Upper lobe of right lung (tissue), 1 donor: ENCODE results near the gene DOCK10. TPM values are rescaled to one million over a fixed set of nuclear protein-coding genes. Genes with fewer than 3 reads are reported as not detected.

Experiments
- ATAC-seq: fragments of 200-7000 bp; cut with Tn5 transposase; one replicate; pipeline ENCODE4 v1.9.1; 2020; ENCODE audit warnings: mild to moderate bottlenecking, moderate library complexity
- DNase-seq: peaks from one replicate; pipeline ENCODE4 v3.0.0-alpha.2; 2020
- H3K27ac ChIP-seq: fragments of 200-600 bp; one replicate; pipeline ENCODE4 v1.8.0; 2022
- H3K27me3 ChIP-seq: fragments of 200-600 bp; one replicate; pipeline ENCODE4 v1.8.0; 2022; ENCODE audit warnings: mild to moderate bottlenecking
- H3K36me3 ChIP-seq: fragments of 200-600 bp; one replicate; pipeline ENCODE4 v1.8.0; 2022
- H3K4me1 ChIP-seq: fragments of 200-600 bp; one replicate; pipeline ENCODE4 v1.8.0; 2022
- H3K4me3 ChIP-seq: fragments of 200-600 bp; one replicate; pipeline ENCODE4 v1.8.0; 2022; ENCODE audit warnings: mild to moderate bottlenecking
- H3K9me3 ChIP-seq: fragments of 200-600 bp; one replicate; pipeline ENCODE4 v1.8.0; 2022
- CTCF ChIP-seq: fragments of 200-600 bp; IDR thresholded peaks from one replicate; pipeline ENCODE4 v1.8.0; 2022; ENCODE audit warnings: antibody characterized with exemption
- intact Hi-C: fragments of 100-400 bp; cut with DNase I; formaldehyde crosslinking; loops from one replicate; pipeline ENCODE4 v1.11.0; 2022
- total RNA-seq: library from RNA; stranded (reverse); fragmentation: NEBNext Ultra II Directional; extraction: Animal tissue kit (Norgen Biotek cat#: 25700); gene quantifications from one replicate; pipeline ENCODE4 v1.2.1, GENCODE V29; 2021
- donor health status: DM: no; HTN: yes; CAD: no; lungs with severe emphysema.

Gene DOCK10
- total RNA-seq, 1 donor from 2014 or later: 35.8 TPM

DNA sequence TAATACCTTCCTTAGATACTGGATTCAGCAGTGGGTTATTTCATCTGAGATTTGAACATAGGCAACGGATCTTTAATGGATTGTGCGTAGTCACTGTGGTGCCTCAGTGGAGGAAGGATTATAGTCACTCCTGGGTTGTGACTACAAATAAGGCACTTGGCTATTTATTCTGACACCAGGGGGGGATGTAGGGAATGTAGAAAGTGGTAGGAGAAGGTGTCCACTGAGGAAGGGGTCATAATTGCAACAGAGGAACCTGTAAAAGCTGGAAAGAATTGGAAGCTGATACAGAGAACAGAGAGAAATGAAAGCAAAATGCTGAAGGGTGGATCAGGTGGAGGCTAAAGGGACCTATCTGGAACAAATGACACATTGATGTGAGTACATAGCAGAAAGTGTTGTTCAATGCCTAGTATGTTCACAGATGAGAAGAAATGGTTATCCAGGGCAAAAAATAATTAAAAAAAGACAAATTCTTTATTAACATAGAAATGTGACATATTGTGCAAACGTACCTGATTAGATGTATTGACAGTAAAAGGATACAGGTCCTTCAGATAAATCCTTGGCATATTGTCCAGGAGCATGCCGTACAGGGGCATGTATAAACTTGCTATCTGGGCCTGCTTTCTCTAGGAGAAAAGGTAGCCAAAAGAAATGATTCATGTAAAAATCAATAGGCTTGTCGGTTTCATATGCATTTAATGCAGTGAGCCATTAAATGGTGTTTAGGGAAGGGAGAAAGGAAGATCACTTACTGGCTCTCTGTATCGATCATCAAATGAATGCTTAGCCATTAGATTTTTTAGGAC is 234.9 kb downstream of the DOCK10 start:
- ATAC-seq (no peak), DNase-seq (no peak)
- Histone ChIP-seq H3K9me3 (no peaks in the 10 kb centered on the region), H3K27ac (no peak overlapping the region), H3K4me3 (no peak overlapping the region), H3K4me1 (no peaks in the 10 kb centered on the region), H3K36me3 (peaks cover 23% of the 10 kb centered on the region), H3K27me3 (no peaks in the 10 kb centered on the region)
- TF ChIP-seq CTCF: no peak
- intact Hi-C loops: no loop called here

DNA sequence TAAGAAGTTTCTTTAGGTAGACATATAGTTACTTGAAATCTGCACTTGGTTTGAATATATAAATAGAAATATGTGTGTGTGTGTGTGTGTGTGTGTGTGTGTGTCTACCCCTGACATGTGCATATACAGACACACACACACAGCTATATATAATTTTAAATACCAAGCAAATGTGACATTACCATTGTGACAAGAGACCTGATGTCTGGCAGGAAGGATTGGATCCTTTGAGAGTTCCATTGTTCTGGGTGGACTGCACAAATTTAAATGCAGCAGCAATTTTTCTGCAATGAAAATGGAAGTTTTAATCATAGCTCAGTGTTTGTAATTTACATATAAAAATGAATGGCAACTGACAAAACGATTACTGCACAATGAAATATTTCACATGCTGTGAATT is 238.3 kb downstream of the DOCK10 start:
- Histone ChIP-seq H3K9me3 (no peaks in the 10 kb centered on the region), H3K4me1 (no peaks in the 10 kb centered on the region), H3K36me3 (peaks cover 28% of the 10 kb centered on the region), H3K27me3 (no peaks in the 10 kb centered on the region), H3K4me3 (no peak overlapping the region), H3K27ac (no peak overlapping the region)
- intact Hi-C loops: no loop called here
- DNase-seq (no peak), ATAC-seq (no peak)
- no peak for TF ChIP-seq CTCF

GRCh38 chr2:224802407-224802806 is 239.9 kb downstream of the DOCK10 start:
- intact Hi-C loops: no loop called here
- TF ChIP-seq CTCF: no peak

DNA sequence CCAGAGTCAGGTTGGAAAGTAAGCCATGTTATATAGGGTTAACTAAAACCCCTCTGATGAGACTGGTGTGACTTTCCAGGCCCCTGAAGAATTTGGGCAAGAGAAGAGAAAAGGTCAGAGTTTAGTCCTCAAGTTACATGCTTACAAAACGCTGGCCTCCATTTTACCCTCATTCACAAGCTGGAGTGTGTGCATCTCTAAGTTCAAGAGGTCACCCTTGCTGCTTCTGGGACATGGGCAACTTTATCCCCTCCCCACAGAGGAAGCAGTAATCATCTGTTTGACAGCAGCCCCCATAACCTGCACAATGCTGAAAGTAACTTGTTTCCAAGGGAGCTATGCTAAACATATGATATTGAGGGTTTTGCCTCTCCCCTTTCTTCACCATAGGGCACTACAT is 240.9 kb downstream of the DOCK10 start:
- ATAC-seq (no peak), DNase-seq (no peak)
- H3K4me1 ChIP-seq: no peaks in the 10 kb centered on the region
- no peak for TF ChIP-seq CTCF
- H3K9me3 ChIP-seq: no peaks in the 10 kb centered on the region
- intact Hi-C loops: no loop called here
- H3K4me3 ChIP-seq: no peak overlapping the region
- peaks cover 21% of the 10 kb centered on the region for H3K36me3 ChIP-seq
- no peaks in the 10 kb centered on the region for H3K27me3 ChIP-seq
- H3K27ac ChIP-seq: no peak overlapping the region

More at GRCh38 chr2:224802407-224802806, 239.9 kb downstream of the DOCK10 start:
- H3K4me1 ChIP-seq: no peaks in the 10 kb centered on the region
- no peak for DNase-seq
- no peaks in the 10 kb centered on the region for H3K27me3 ChIP-seq
- peaks cover 27% of the 10 kb centered on the region for H3K36me3 ChIP-seq
- no peak overlapping the region for H3K27ac ChIP-seq
- no peak overlapping the region for H3K4me3 ChIP-seq
- ATAC-seq: no peak
- no peaks in the 10 kb centered on the region for H3K9me3 ChIP-seq

GRCh38 chr2:224799691-224800090 is 242.6 kb downstream of the DOCK10 start:
- Histone ChIP-seq H3K36me3 (peaks cover 28% of the 10 kb centered on the region), H3K4me3 (no peak overlapping the region), H3K4me1 (no peaks in the 10 kb centered on the region), H3K9me3 (no peaks in the 10 kb centered on the region), H3K27me3 (no peaks in the 10 kb centered on the region), H3K27ac (no peak overlapping the region)
- DNase-seq (no peak), ATAC-seq (no peak)
- intact Hi-C loops: no loop called here
- TF ChIP-seq CTCF: no peak
